GM23338 (cell line): ENCODE data around the gene ITGA1. TPM values are rescaled to one million over a fixed set of nuclear protein-coding genes. Genes with fewer than 3 reads are reported as not detected.

Experiments
- ATAC-seq: fragments of 200-7000 bp; cut with Tn5 transposase; 3 replicates; pipeline ENCODE4 v1.9.1; 2020
- DNase-seq: peaks from one replicate; pipeline ENCODE4 v3.0.0-alpha.2; 2015; ENCODE audit warnings: low spot score
- H2AFZ ChIP-seq: fragments of 200-600 bp; sonication (generic); 2 replicates; pipeline ENCODE4 v1.8.0; 2016; ENCODE audit warnings: antibody characterized with exemption, mild to moderate bottlenecking, moderate library complexity
- H3F3A ChIP-seq: fragments of 200-600 bp; sonication (generic); replicated peaks from 2 replicates; pipeline ENCODE4 v1.8.0; 2017; ENCODE audit warnings: antibody characterized with exemption, mixed run types, low read depth
- H3K27ac ChIP-seq: fragments of 200-600 bp; sonication (generic); 2 replicates; pipeline ENCODE4 v1.6.1; 2016; ENCODE audit warnings: low read depth
- H3K27me3 ChIP-seq: fragments of 200-600 bp; sonication (generic); 2 replicates; pipeline ENCODE4 v1.8.0; 2016; ENCODE audit warnings: mild to moderate bottlenecking, mixed run types, moderate library complexity; ENCODE audit not compliant: insufficient read depth
- H3K36me3 ChIP-seq: fragments of 200-600 bp; sonication (generic); 2 replicates; pipeline ENCODE4 v1.8.0; 2016; ENCODE audit warnings: mild to moderate bottlenecking; ENCODE audit not compliant: insufficient read depth
- H3K4me1 ChIP-seq: fragments of 200-600 bp; sonication (generic); 2 replicates; pipeline ENCODE4 v1.8.0; 2016; ENCODE audit warnings: mild to moderate bottlenecking, moderate library complexity; ENCODE audit not compliant: insufficient read depth
- H3K4me2 ChIP-seq: fragments of 200-600 bp; sonication (generic); 2 replicates; pipeline ENCODE4 v1.7.1; 2017; ENCODE audit warnings: mixed run types
- H3K4me3 ChIP-seq: fragments of 200-600 bp; sonication (generic); 2 replicates; pipeline ENCODE4 v1.6.1; 2016; ENCODE audit warnings: mixed run types
- H3K79me2 ChIP-seq: fragments of 200-600 bp; sonication (generic); replicated peaks from 2 replicates; pipeline ENCODE4 v1.8.0; 2017; ENCODE audit warnings: mild to moderate bottlenecking; ENCODE audit not compliant: insufficient read depth
- H3K9me2 ChIP-seq: fragments of 200-600 bp; sonication (generic); 2 replicates; pipeline ENCODE4 v1.8.0; 2017; ENCODE audit not compliant: insufficient read depth
- H4K20me1 ChIP-seq: fragments of 200-600 bp; sonication (generic); replicated peaks from 2 replicates; pipeline ENCODE4 v1.8.0; 2017; ENCODE audit warnings: mild to moderate bottlenecking; ENCODE audit not compliant: insufficient read depth
- H3K27ac Mint-ChIP-seq: 2 replicates; pipeline ENCODE4 v1.8.0; 2020; ENCODE audit warnings: inconsistent platforms, mild to moderate bottlenecking, moderate library complexity, mixed read lengths
- H3K27me3 Mint-ChIP-seq: 3 replicates; pipeline ENCODE4 v1.8.0; 2022; ENCODE audit warnings: low read depth, mild to moderate bottlenecking, moderate library complexity, mixed read lengths, inconsistent platforms; ENCODE audit not compliant: insufficient read depth, poor library complexity
- H3K36me3 Mint-ChIP-seq: 3 replicates; pipeline ENCODE4 v1.8.0; 2021; ENCODE audit warnings: low read depth, mild to moderate bottlenecking, inconsistent platforms, moderate library complexity, mixed read lengths
- H3K4me1 Mint-ChIP-seq: 3 replicates; pipeline ENCODE4 v1.8.0; 2020; ENCODE audit warnings: mild to moderate bottlenecking, inconsistent platforms, mixed read lengths
- H3K4me3 Mint-ChIP-seq: 3 replicates; pipeline ENCODE4 v1.8.0; 2021; ENCODE audit warnings: moderate library complexity, mild to moderate bottlenecking, inconsistent platforms, mixed read lengths
- H3K9me3 Mint-ChIP-seq: 3 replicates; pipeline ENCODE4 v1.8.0; 2020; ENCODE audit warnings: moderate library complexity, mild to moderate bottlenecking, inconsistent platforms, mixed read lengths
- CREB1 ChIP-seq: fragments of 250-450 bp; sonication (Bioruptor Pico); IDR thresholded peaks from 2 replicates; pipeline ENCODE4 v1.5.0; 2020; ENCODE audit warnings: low read depth, mild to moderate bottlenecking, moderate library complexity
- CTCF ChIP-seq, 2 experiments: fragments of 200-600 bp in 1 of 2; sonication (generic) in 1 of 2; conservative IDR thresholded peaks; 2 replicates each; pipeline versions ENCODE4 v1.5.1 to v1.6.1; 2016 to 2017; ENCODE audit warnings: antibody characterized with exemption in 2 of 2, low read depth in 2 of 2, mild to moderate bottlenecking in 2 of 2, moderate library complexity in 1 of 2
- ETS1 ChIP-seq: IDR thresholded peaks from 2 replicates; pipeline ENCODE4 v1.6.1; 2016; ENCODE audit warnings: antibody characterized with exemption
- EZH2 ChIP-seq: fragments of 200-600 bp; sonication (generic); IDR thresholded peaks from one replicate; pipeline ENCODE4 v1.8.0; 2017; ENCODE audit warnings: antibody characterized with exemption, mild to moderate bottlenecking, low read depth; ENCODE audit not compliant: unreplicated experiment
- EZH2phosphoT487 ChIP-seq: fragments of 200-600 bp; sonication (generic); IDR thresholded peaks from one replicate; pipeline ENCODE4 v1.8.1; 2018; ENCODE audit warnings: antibody characterized with exemption; ENCODE audit not compliant: unreplicated experiment
- JUNB ChIP-seq: IDR thresholded peaks from one replicate; pipeline ENCODE4 v1.6.1; 2016; ENCODE audit warnings: antibody characterized with exemption; ENCODE audit not compliant: unreplicated experiment
- NANOG ChIP-seq: IDR thresholded peaks from 2 replicates; pipeline ENCODE4 v1.6.1; 2016; ENCODE audit warnings: antibody characterized with exemption, borderline replicate concordance
- POLR2AphosphoS5 ChIP-seq: IDR thresholded peaks from 2 replicates; pipeline ENCODE4 v1.6.1; 2016; ENCODE audit warnings: antibody characterized with exemption, low read depth
- REST ChIP-seq: IDR thresholded peaks from one replicate; pipeline ENCODE4 v1.6.1; 2018; ENCODE audit warnings: antibody characterized with exemption; ENCODE audit not compliant: unreplicated experiment
- STAT1 ChIP-seq: IDR thresholded peaks from one replicate; pipeline ENCODE4 v1.6.1; 2016; ENCODE audit warnings: antibody characterized with exemption; ENCODE audit not compliant: unreplicated experiment
- ZNF114 ChIP-seq: fragments of 250-450 bp; sonication (Bioruptor Pico); IDR thresholded peaks from 2 replicates; pipeline ENCODE4 v1.5.0; 2020; ENCODE audit warnings: mild to moderate bottlenecking, moderate library complexity
- ZNF331 ChIP-seq: fragments of 250-450 bp; sonication (Bioruptor Pico); IDR thresholded peaks from 2 replicates; pipeline ENCODE4 v1.5.0; 2020; ENCODE audit warnings: low read depth, mild to moderate bottlenecking, moderate library complexity
- ZNF462 ChIP-seq: fragments of 250-450 bp; sonication (Bioruptor Pico); IDR thresholded peaks from 2 replicates; pipeline ENCODE4 v1.5.0; 2020; ENCODE audit warnings: mild to moderate bottlenecking, moderate library complexity
- polyA plus RNA-seq: library from polyadenylated mRNA; unstranded; fragments of >200 nt; fragmentation: Nextera tagmentation; extraction: Ambion mirVana; gene quantifications from 2 replicates; pipeline ENCODE4 v1.2.1, GENCODE V29; 2016
- total RNA-seq: library from RNA; depleted of rRNA; stranded (reverse); fragments of >200 nt; shearing (Covaris generic); gene quantifications from 2 replicates; pipeline ENCODE4 v1.2.3, GENCODE V29; 2014

ITGA1 gene
- total and polyA plus RNA-seq, 2 experiments from 2014 or later, result 1.8 to 4.9 TPM

GRCh38 chr5:52863715-52864290, 76.1 kb downstream of the ITGA1 start:
- Histone ChIP-seq H2AFZ (no peak overlapping the region), H3K79me2 (no peaks in the 10 kb centered on the region), H3K4me3 (no peak overlapping the region), H3K9me2 (no peaks in the 10 kb centered on the region), H3K36me3 (no peaks in the 10 kb centered on the region), H3K27ac (no peak overlapping the region), H3K27me3 (no peaks in the 10 kb centered on the region), H3K4me1 (no peaks in the 10 kb centered on the region), H4K20me1 (no peaks in the 10 kb centered on the region), H3F3A (no peaks in the 10 kb centered on the region), H3K4me2 (no peak overlapping the region)
- H3K9me3 Mint-ChIP-seq, result no peaks in the 10 kb centered on the region
- no peak overlapping the region for H3K27ac Mint-ChIP-seq
- H3K27me3 Mint-ChIP-seq, result peaks cover 2% of the 10 kb centered on the region
- no peak for TF ChIP-seq EZH2
- no peak for TF ChIP-seq CTCF (conservative IDR thresholded peaks at IDR 0.05; ENCODE audit: low read depth in 2 of 2)
- TF ChIP-seq ETS1, result no peak
- TF ChIP-seq EZH2phosphoT487, result no peak
- TF ChIP-seq ZNF462, result no peak
- no peak for TF ChIP-seq JUNB
- TF ChIP-seq POLR2AphosphoS5, result no peak
- TF ChIP-seq NANOG, result no peak
- TF ChIP-seq ZNF331 (CRISPR knock-in tag), result no peak
- no peak for TF ChIP-seq REST
- no peak for TF ChIP-seq ZNF114 (CRISPR knock-in tag)
- no peak for TF ChIP-seq STAT1
- no peak for TF ChIP-seq CREB1
- no peak for ATAC-seq
- no peak for DNase-seq
- no peak overlapping the region for H3K4me3 Mint-ChIP-seq
- H3K4me1 Mint-ChIP-seq, result no peaks in the 10 kb centered on the region
- no peaks in the 10 kb centered on the region for H3K36me3 Mint-ChIP-seq
